ENCODE data around the gene FMC1.
"Not testable (repeated sequence)": the region's sequence is repeated elsewhere in the genome, so short reads cannot be mapped to it uniquely, and the experiment has no call there.

DNA sequence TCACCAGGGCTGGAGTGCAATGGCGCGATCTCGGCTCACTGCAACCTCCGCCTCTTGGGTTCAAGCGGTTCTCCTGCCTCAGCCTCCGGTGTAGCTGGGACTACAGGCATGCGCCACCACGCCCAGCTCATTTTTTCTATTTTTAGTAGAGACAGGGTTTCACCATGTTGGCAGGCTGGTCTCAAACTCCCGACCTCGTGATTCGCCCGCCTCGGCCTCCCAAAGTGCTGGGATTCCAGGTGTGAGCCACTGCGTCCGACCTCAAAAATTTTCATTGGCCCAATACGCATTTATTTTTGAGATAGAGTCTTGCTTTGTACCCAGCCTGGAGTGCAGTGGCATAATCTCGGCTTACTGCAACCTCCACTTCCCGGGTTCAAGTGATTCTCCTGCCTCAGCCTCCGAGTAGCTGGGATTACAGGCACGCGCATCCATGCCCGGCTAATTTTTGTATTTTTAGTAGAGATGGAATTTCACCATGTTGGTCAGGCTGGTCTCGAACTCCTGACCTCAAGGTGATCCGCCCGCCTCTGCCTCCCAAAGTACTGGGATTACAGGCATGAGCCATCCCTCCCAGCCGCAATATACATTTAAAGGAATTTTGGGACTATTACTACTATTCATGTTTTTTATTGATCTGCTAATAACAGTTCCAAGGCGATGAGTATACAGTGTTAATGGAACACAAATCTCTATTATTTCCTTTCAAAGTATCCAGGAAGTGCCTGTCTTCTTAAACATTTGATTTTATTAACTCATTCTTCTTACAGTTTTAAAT, 16.8 kb downstream of the FMC1 start:
- not testable (repeated sequence) for TF ChIP-seq EZH2 (IDR thresholded peaks at IDR 0.05; ENCODE audit: insufficient read depth, poor library complexity, severe bottlenecking); EZH2phosphoT487 (IDR thresholded peaks at IDR 0.05; ENCODE audit: insufficient read depth, low read depth)

All from GM23248 (cell line).